Caco-2 (cell line): ENCODE measurements around the gene PACS1. TPM values are rescaled to one million over a fixed set of nuclear protein-coding genes. Genes with fewer than 3 reads are reported as not detected.
A peak's percentile ranks its signal among the peaks of the same experiment; 100 is the strongest.

Experiments
- BruUV-seq: library from RNA; stranded (reverse); fragments of 400-500 nt; replicated peaks from 2 replicates; lab custom pipeline; 2021; lab: Mats Ljungman, UMichigan
- CTCF ChIA-PET: fragments of 300-600 bp; sonication (Branson Sonifier 250); formaldehyde crosslinking; loops from one replicate; lab custom pipeline; 2022; ENCODE audit warnings: antibody characterized with exemption; lab: Charles Lee
- POLR2A ChIA-PET: fragments of 300-600 bp; sonication (Branson Sonifier 250); formaldehyde crosslinking; loops from one replicate; lab custom pipeline; 2022; ENCODE audit warnings: antibody characterized with exemption; lab: Charles Lee
- DNase-seq, 2 experiments: peaks; one replicate each; pipeline versions ENCODE4 v3.0.0 to v3.0.0-alpha.2; 2020 to 2022
- H3K27me3 ChIP-seq: replicated peaks from 2 replicates; pipeline ENCODE4 v1.6.0; 2011; ENCODE audit warnings: low read length; ENCODE audit not compliant: control insufficient read depth, insufficient read depth
- H3K36me3 ChIP-seq: 2 replicates; pipeline ENCODE4 v1.5.1; 2011; ENCODE audit warnings: low read length; ENCODE audit not compliant: control insufficient read depth, insufficient read depth
- H3K4me1 ChIP-seq: fragments of 250-450 bp; sonication (Bioruptor Pico); 2 replicates; pipeline ENCODE4 v1.5.1; 2020; ENCODE audit warnings: mild to moderate bottlenecking
- H3K4me3 ChIP-seq: 2 replicates; pipeline ENCODE4 v1.5.1; 2011; ENCODE audit warnings: low read depth, mild to moderate bottlenecking, control low read depth, low read length
- H3K9me3 ChIP-seq: fragments of 250-450 bp; sonication (Bioruptor Pico); 2 replicates; pipeline ENCODE4 v1.5.1; 2020; ENCODE audit warnings: mild to moderate bottlenecking, moderate library complexity
- H3K27ac Mint-ChIP-seq: one replicate; pipeline ENCODE4 v1.8.0; 2022; ENCODE audit warnings: mixed read lengths; ENCODE audit not compliant: unreplicated experiment
- H3K27me3 Mint-ChIP-seq: one replicate; pipeline ENCODE4 v1.8.0; 2022; ENCODE audit warnings: mixed read lengths; ENCODE audit not compliant: insufficient read depth, unreplicated experiment
- H3K36me3 Mint-ChIP-seq: one replicate; pipeline ENCODE4 v1.8.0; 2022; ENCODE audit warnings: mild to moderate bottlenecking, mixed read lengths; ENCODE audit not compliant: insufficient read depth, unreplicated experiment
- H3K4me1 Mint-ChIP-seq: one replicate; pipeline ENCODE4 v1.8.0; 2022; ENCODE audit warnings: low read depth, mixed read lengths; ENCODE audit not compliant: unreplicated experiment
- H3K4me3 Mint-ChIP-seq: one replicate; pipeline ENCODE4 v1.8.0; 2022; ENCODE audit warnings: mild to moderate bottlenecking, moderate library complexity, mixed read lengths; ENCODE audit not compliant: unreplicated experiment
- H3K9me3 Mint-ChIP-seq: one replicate; pipeline ENCODE4 v1.8.0; 2022; ENCODE audit warnings: mixed read lengths; ENCODE audit not compliant: unreplicated experiment
- intact Hi-C: fragments of 100-400 bp; cut with micrococcal nuclease; formaldehyde crosslinking; loops from one replicate; pipeline ENCODE4 v1.10.0; 2022; ENCODE audit not compliant: unreplicated experiment
- total RNA-seq: library from RNA; stranded (reverse); gene quantifications from 2 replicates; pipeline ENCODE4 v1.2.3, GENCODE V29; 2022
- TF ChIP-seq, protein P1 (sequence below), 2 experiments: fragments of 200-600 bp in 1 of 2; IDR thresholded peaks; 1 replicate in 1 of 2; 2 replicates in 1 of 2; pipeline versions ENCODE4 v1.5.1 to v1.8.0; 2011 to 2022; ENCODE audit warnings: antibody characterized with exemption in 1 of 2, control low read depth in 1 of 2, inconsistent platforms in 1 of 2, low read depth in 1 of 2, low read length in 1 of 2, mild to moderate bottlenecking in 1 of 2, moderate library complexity in 1 of 2; ENCODE audit not compliant: insufficient read depth in 1 of 2, severe bottlenecking in 1 of 2, unreplicated experiment in 1 of 2

PACS1 gene
- total RNA-seq, 1 experiment from 2014 or later: 82.2 TPM

- H3K4me3 Mint-ChIP-seq: no peak overlapping the region
- Histone ChIP-seq H3K4me3 (no peak overlapping the region), H3K9me3 (no peaks in the 10 kb centered on the region), H3K36me3 (no peaks in the 10 kb centered on the region), H3K4me1 (no peaks in the 10 kb centered on the region), H3K27me3 (no peaks in the 10 kb centered on the region)
- H3K36me3 Mint-ChIP-seq: peaks cover 58% of the 10 kb centered on the region
- H3K4me1 Mint-ChIP-seq: peaks cover 15% of the 10 kb centered on the region
- no peaks in the 10 kb centered on the region for H3K27me3 Mint-ChIP-seq
- no peaks in the 10 kb centered on the region for H3K9me3 Mint-ChIP-seq
- no TSS peak for BruUV-seq
- intact Hi-C loops: no loop called here
- DNase-seq: no peak
- TF ChIP-seq, protein P1, sequence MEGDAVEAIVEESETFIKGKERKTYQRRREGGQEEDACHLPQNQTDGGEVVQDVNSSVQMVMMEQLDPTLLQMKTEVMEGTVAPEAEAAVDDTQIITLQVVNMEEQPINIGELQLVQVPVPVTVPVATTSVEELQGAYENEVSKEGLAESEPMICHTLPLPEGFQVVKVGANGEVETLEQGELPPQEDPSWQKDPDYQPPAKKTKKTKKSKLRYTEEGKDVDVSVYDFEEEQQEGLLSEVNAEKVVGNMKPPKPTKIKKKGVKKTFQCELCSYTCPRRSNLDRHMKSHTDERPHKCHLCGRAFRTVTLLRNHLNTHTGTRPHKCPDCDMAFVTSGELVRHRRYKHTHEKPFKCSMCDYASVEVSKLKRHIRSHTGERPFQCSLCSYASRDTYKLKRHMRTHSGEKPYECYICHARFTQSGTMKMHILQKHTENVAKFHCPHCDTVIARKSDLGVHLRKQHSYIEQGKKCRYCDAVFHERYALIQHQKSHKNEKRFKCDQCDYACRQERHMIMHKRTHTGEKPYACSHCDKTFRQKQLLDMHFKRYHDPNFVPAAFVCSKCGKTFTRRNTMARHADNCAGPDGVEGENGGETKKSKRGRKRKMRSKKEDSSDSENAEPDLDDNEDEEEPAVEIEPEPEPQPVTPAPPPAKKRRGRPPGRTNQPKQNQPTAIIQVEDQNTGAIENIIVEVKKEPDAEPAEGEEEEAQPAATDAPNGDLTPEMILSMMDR (IDR thresholded peaks at IDR 0.05; ENCODE audit: insufficient read depth in 1 of 2, low read depth in 1 of 2, low read length in 1 of 2, severe bottlenecking in 1 of 2, unreplicated experiment in 1 of 2): no peak
- ChIA-PET CTCF (no interaction called here), POLR2A (no interaction called here)
- H3K27ac Mint-ChIP-seq: peak overlapping the region; percentile 32
Observed at GRCh38 chr11:66263785-66264184, 193.7 kb downstream of the PACS1 start.

- H3K4me1 ChIP-seq: no peaks in the 10 kb centered on the region
- Mint-ChIP-seq H3K36me3 (peaks cover 59% of the 10 kb centered on the region), H3K27ac (no peak overlapping the region), H3K4me3 (no peak overlapping the region), H3K4me1 (peaks cover 9% of the 10 kb centered on the region), H3K9me3 (no peaks in the 10 kb centered on the region), H3K27me3 (no peaks in the 10 kb centered on the region)
- POLR2A ChIA-PET: no interaction called here
- H3K9me3 ChIP-seq: no peaks in the 10 kb centered on the region
- no peaks in the 10 kb centered on the region for H3K27me3 ChIP-seq
- CTCF ChIA-PET: no interaction called here
- no peak overlapping the region for H3K4me3 ChIP-seq
- no peak for DNase-seq
- BruUV-seq: no TSS peak
- intact Hi-C loops: no loop called here
- H3K36me3 ChIP-seq: no peaks in the 10 kb centered on the region
- TF ChIP-seq, protein P1 (IDR thresholded peaks at IDR 0.05; ENCODE audit: insufficient read depth in 1 of 2, low read depth in 1 of 2, low read length in 1 of 2, severe bottlenecking in 1 of 2, unreplicated experiment in 1 of 2): no peak
Observed at GRCh38 chr11:66264383-66264782, 194.3 kb downstream of the PACS1 start.

DNA sequence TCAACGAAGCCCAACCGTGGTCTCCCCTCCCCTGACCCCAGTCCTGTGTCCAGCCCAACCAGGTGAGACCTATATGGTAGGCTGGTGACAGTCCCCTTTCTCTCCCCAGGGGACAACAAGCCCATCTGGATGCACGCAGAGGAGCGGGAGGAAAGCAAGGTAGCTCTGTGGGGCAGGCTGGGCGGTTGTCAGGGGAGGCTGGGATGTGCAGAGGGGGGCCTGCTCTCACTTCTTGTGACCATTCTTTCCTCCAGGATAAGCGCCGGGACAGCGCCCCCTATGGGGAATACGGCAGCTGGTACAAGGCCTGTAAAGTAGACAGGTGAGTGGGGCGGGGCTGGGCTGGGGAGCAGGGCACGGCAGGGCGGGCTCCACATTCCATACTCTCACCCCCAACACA lies 194.8 kb downstream of the PACS1 start:
- H3K27me3 ChIP-seq: no peaks in the 10 kb centered on the region
- TF ChIP-seq, protein P1 (IDR thresholded peaks at IDR 0.05; ENCODE audit: insufficient read depth in 1 of 2, low read depth in 1 of 2, low read length in 1 of 2, severe bottlenecking in 1 of 2, unreplicated experiment in 1 of 2): peak; percentile 21 to 28
- no peaks in the 10 kb centered on the region for H3K4me1 ChIP-seq
- Mint-ChIP-seq H3K27ac (no peak overlapping the region), H3K9me3 (no peaks in the 10 kb centered on the region), H3K4me1 (peaks cover 8% of the 10 kb centered on the region), H3K36me3 (peaks cover 55% of the 10 kb centered on the region), H3K27me3 (no peaks in the 10 kb centered on the region), H3K4me3 (no peak overlapping the region)
- BruUV-seq: no TSS peak
- ChIA-PET CTCF (interaction anchor here (0.5 kb wide), 1 partner anchor 122 kb away, joined by 3 read pairs; no protein-coding TSS in a partner anchor), POLR2A (no interaction called here)
- peak in 1 of 2 experiments; percentile 47 for DNase-seq
- intact Hi-C loops: no loop called here
- no peaks in the 10 kb centered on the region for H3K9me3 ChIP-seq
- no peak overlapping the region for H3K4me3 ChIP-seq
- H3K36me3 ChIP-seq: no peaks in the 10 kb centered on the region
